Stimulated activated effector memory CD8-positive, alpha-beta T cell treated with anti-CD3 and anti-CD28 coated beads, Interleukin-12 subunit alpha, Interleukin-12 subunit beta, amount 100 ng/mL, for 72 hours (primary cell): ENCODE measurements around the gene NKX2-4.

ENCODE experiments used
- ATAC-seq: fragments of 150-1000 bp; cut with Tn5 transposase; 2 replicates; pipeline ENCODE4 v1.10.0; 2021
- DNase-seq, 2 donors: peaks; one replicate each; pipeline ENCODE4 v3.0.0; 2021 to 2022; ENCODE audit warnings: low spot score in 2 of 2
- H3K27ac Mint-ChIP-seq: one replicate; pipeline ENCODE4 v1.8.0; 2022; ENCODE audit warnings: mild to moderate bottlenecking, mixed read lengths
- H3K36me3 Mint-ChIP-seq: one replicate; pipeline ENCODE4 v1.8.0; 2022; ENCODE audit warnings: mild to moderate bottlenecking, mixed read lengths
- H3K4me1 Mint-ChIP-seq: one replicate; pipeline ENCODE4 v1.8.0; 2022; ENCODE audit warnings: mixed read lengths
- H3K4me3 Mint-ChIP-seq: one replicate; pipeline ENCODE4 v1.8.0; 2022; ENCODE audit warnings: mild to moderate bottlenecking, mixed read lengths
- H3K9me3 Mint-ChIP-seq: one replicate; pipeline ENCODE4 v1.8.0; 2022; ENCODE audit warnings: mixed read lengths

The NKX2-4 gene

DNA sequence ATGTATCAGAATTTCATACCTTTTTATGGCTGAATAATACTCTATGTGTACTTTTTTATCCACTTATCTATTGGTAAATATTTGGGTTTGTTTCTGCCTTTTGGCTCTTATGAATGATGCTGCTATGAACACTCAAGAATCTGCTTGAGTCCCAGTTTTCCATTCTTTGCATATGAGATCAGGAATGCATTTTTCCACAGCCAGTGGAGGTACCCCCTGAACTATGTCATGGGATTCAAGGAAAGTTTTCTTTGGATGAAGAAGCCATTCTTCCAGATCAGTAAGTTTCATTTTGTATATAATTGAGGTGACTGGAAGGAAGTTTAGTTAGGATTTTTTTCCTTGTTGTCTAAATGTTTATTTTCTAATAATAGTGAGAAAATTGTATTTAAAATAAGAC, 40.9 kb downstream of the NKX2-4 start:
- H3K4me3 Mint-ChIP-seq = no peak overlapping the region
- H3K36me3 Mint-ChIP-seq = peaks cover 92% of the 10 kb centered on the region
- DNase-seq = no peak
- no peak overlapping the region for H3K27ac Mint-ChIP-seq
- no peaks in the 10 kb centered on the region for H3K9me3 Mint-ChIP-seq
- H3K4me1 Mint-ChIP-seq = peaks cover 10% of the 10 kb centered on the region
- no peak for ATAC-seq

DNA sequence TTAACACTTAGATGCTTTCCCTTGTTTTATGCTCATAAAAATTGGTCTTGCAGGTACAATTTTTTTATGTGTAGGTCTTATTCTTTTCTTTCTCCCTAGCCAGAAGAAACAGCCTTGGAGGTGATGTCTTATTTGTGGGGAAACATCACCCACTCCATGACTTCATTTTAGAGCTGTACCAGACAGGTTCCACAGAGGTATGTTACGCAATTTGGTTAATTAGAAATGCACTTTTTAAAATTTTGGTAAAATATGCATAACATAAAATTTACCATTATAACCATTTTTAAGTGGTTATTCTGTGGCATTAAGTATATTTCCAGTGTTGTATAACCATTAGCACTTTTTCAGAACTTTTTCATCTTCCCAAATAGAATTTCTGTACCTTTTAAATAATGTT, 41.3 kb downstream of the NKX2-4 start:
- no peak overlapping the region for H3K27ac Mint-ChIP-seq
- H3K36me3 Mint-ChIP-seq = peaks cover 92% of the 10 kb centered on the region
- no peaks in the 10 kb centered on the region for H3K9me3 Mint-ChIP-seq
- DNase-seq = no peak
- H3K4me1 Mint-ChIP-seq = peaks cover 10% of the 10 kb centered on the region
- no peak overlapping the region for H3K4me3 Mint-ChIP-seq
- ATAC-seq = no peak

DNA sequence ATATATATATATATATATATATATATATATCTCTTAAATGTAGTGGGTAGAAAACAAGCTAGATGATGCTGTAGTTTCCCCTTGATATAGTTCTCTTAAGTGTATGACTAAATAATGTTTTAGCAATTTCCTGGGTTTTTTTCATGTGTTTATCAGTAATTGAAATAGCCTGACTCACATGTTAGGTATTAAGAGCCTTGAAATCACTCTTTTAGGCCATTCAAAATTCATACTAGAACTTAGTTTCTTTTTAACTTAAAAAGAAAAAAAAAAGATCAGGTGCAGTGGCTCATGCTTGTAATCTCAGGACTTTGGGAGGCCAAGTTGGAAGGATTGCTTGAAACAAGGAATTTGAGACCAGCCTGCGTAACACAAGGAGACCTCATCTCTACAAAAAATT, 44.1 kb downstream of the NKX2-4 start:
- no peak for DNase-seq
- Mint-ChIP-seq H3K36me3 (peaks cover 92% of the 10 kb centered on the region), H3K4me3 (no peak overlapping the region), H3K27ac (no peak overlapping the region), H3K4me1 (no peaks in the 10 kb centered on the region), H3K9me3 (no peaks in the 10 kb centered on the region)
- no peak for ATAC-seq

DNA sequence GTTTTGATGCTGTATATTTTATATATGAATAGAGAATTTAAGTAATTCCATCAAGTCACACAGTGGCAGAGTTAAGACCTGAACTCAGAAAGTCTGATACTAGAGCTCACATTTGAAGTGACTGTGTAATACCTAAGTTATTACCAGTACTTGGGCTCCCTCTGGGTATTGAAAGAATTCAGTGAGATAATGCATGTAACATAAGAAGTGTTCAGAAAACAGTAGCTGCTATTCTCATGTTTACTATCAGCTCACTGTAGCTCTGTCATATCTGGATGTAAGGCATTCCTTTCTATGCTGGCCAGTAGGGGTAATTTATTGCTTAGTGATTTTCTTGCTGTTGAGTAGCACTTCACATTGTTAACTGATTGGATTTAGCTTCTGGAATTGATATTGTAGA, 44.6 kb downstream of the NKX2-4 start:
- ATAC-seq = no peak
- H3K4me3 Mint-ChIP-seq = no peak overlapping the region
- no peaks in the 10 kb centered on the region for H3K4me1 Mint-ChIP-seq
- H3K27ac Mint-ChIP-seq = no peak overlapping the region
- peaks cover 92% of the 10 kb centered on the region for H3K36me3 Mint-ChIP-seq
- DNase-seq = no peak
- no peaks in the 10 kb centered on the region for H3K9me3 Mint-ChIP-seq
